Measurements from ENCODE around the gene ARFGAP2.
A peak's percentile ranks its signal among the peaks of the same experiment; 100 is the strongest.

Gene ARFGAP2

DNA sequence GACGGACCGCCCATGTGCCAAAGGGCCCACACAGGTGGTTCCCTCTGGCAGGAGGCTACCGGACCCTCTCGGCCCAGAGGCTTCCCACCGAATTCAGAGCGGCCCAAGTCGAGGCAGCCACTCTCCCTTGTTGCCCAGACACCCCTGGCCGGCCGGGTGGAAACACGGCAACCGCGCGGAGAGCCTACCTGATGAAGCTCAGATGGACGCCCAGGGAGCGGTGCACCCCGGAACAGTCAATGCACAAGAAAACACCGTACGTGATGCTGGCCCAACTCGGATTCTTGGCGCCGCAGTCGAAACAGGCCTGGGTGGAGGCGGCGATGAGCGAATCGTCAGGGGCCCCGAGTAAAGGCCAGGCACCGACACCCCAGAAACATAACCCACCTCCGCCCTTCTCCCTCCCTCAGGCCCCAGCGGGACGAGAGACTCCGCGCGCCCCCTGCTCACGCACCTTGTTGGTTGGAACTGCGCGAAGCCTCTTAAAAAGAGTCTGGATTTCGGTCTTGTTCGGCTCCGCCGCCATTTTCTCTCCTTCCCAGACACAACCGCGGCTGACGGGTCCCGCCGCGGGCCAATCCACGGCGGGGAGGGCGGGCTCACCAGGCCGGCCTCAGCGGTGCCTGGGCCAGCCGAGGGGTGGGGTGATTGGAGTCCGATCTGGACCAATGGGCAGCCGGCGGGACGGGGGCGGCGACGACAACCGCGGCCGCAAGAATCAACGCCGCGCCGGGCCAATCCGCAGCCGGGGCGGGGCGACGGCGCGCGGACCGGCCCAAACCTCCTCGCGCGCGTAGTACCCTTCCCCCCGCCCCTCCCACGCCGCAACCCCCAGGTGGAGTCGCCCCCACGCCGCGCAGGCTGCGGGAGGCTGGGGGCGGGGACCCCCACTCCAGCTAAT is at the start of gene ARFGAP2:
ARFGAP2 (minus strand) TSS at position 552 of the 901 bp plus-strand sequence; CDS start at position 526, 26 bp downstream.
- ATAC-seq, result peak; percentile 96
- TF ChIP-seq ZC3H10 (CRISPR knock-in tag; IDR thresholded peaks at IDR 0.05) (no peak), ESRRG (CRISPR knock-in tag; IDR thresholded peaks at IDR 0.05) (0 out of 2 replicates have a peak, but pooled peaks have one; percentile 35), ISL1 (CRISPR knock-in tag; IDR thresholded peaks at IDR 0.05) (no peak), GLIS3 (CRISPR knock-in tag; IDR thresholded peaks at IDR 0.05) (0 out of 2 replicates have a peak, but pooled peaks have one; percentile 12), RARB (CRISPR knock-in tag; IDR thresholded peaks at IDR 0.05) (0 out of 2 replicates have a peak, but pooled peaks have one; percentile 27)
- TF ChIP-seq, protein P1, sequence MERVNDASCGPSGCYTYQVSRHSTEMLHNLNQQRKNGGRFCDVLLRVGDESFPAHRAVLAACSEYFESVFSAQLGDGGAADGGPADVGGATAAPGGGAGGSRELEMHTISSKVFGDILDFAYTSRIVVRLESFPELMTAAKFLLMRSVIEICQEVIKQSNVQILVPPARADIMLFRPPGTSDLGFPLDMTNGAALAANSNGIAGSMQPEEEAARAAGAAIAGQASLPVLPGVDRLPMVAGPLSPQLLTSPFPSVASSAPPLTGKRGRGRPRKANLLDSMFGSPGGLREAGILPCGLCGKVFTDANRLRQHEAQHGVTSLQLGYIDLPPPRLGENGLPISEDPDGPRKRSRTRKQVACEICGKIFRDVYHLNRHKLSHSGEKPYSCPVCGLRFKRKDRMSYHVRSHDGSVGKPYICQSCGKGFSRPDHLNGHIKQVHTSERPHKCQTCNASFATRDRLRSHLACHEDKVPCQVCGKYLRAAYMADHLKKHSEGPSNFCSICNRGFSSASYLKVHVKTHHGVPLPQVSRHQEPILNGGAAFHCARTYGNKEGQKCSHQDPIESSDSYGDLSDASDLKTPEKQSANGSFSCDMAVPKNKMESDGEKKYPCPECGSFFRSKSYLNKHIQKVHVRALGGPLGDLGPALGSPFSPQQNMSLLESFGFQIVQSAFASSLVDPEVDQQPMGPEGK (CRISPR knock-in tag; IDR thresholded peaks at IDR 0.05; ENCODE audit: borderline replicate concordance), result 0 out of 2 replicates have a peak, but pooled peaks have one; percentile 8
- TF ChIP-seq, protein P2, sequence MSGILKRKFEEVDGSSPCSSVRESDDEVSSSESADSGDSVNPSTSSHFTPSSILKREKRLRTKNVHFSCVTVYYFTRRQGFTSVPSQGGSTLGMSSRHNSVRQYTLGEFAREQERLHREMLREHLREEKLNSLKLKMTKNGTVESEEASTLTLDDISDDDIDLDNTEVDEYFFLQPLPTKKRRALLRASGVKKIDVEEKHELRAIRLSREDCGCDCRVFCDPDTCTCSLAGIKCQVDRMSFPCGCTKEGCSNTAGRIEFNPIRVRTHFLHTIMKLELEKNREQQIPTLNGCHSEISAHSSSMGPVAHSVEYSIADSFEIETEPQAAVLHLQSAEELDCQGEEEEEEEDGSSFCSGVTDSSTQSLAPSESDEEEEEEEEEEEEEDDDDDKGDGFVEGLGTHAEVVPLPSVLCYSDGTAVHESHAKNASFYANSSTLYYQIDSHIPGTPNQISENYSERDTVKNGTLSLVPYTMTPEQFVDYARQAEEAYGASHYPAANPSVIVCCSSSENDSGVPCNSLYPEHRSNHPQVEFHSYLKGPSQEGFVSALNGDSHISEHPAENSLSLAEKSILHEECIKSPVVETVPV (CRISPR knock-in tag; IDR thresholded peaks at IDR 0.05), result 0 out of 2 replicates have a peak, but pooled peaks have one; percentile 27

DNA sequence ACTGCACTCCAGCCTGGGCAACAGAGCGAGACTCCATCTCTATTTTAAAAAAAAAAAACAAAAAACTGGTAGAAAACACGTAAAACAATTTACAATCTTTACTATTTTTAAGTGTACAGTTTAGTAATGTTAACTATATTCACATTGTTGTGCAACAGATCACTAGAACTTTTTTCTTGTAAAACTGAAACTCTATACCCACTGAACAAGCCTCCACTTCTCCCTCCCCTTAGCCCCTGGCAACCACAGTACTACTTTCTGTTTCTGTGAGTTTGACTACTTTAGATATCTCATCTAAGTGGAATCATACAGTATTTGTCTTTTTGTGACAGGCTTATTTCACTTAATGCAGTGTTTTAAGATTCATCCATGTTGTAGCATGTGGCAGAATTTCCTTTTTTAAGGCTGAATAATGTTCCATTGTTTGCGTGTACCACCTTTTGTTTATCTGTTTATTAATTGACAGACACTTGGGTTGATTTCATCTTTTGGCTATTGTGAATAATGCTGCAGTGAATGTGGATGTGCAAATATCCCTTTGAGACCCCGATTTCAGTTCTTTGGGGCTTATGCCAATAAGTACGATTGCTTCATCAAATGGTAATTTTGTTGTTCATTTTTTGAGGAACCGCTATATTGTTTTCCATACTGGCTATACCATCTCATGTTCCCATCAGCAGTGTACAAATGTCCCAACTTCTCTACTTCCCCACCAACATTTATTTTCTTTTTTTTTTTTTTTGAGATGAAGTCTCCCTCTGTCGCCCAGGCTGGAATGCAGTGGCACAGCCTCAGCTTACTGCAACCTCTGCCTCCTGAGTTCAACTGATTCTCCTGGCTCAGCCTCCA is 49.1 kb upstream of the ARFGAP2 start:
- TF ChIP-seq RARB (CRISPR knock-in tag; IDR thresholded peaks at IDR 0.05) (no peak), SNAI2 (CRISPR knock-in tag; IDR thresholded peaks at IDR 0.05) (no peak), OSR1 (CRISPR knock-in tag; IDR thresholded peaks at IDR 0.05) (no peak), CSDC2 (CRISPR knock-in tag; IDR thresholded peaks at IDR 0.05) (no peak)
- ATAC-seq, result no peak

DNA sequence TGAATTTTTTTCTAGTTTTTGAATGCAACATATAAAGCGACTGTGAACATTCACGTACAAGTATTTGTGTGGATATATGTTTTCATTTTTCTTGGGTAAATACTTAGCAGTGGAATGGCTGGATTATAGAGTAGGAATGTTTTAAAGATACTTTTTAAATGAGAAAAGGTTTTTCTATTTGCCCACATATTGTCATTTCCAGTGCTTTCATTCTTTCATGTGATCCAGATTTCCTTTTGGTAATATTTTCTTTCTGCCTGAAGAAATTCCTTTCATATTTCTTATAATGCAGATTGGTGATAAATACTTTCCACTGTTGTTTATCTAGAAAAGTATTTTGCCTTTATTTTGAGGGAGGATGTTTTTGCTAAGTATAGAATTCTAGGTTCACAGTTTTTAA is 46.0 kb upstream of the ARFGAP2 start:
- TF ChIP-seq TOX (CRISPR knock-in tag; IDR thresholded peaks at IDR 0.05; ENCODE audit: borderline replicate concordance) (no peak), ZFP3 (CRISPR knock-in tag; IDR thresholded peaks at IDR 0.05) (no peak), SNAI2 (CRISPR knock-in tag; IDR thresholded peaks at IDR 0.05) (no peak), RARB (CRISPR knock-in tag; IDR thresholded peaks at IDR 0.05) (no peak), GLIS3 (CRISPR knock-in tag; IDR thresholded peaks at IDR 0.05) (no peak), PPARA (CRISPR knock-in tag; IDR thresholded peaks at IDR 0.05; ENCODE audit: borderline replicate concordance) (no peak)
- TF ChIP-seq, protein P3, sequence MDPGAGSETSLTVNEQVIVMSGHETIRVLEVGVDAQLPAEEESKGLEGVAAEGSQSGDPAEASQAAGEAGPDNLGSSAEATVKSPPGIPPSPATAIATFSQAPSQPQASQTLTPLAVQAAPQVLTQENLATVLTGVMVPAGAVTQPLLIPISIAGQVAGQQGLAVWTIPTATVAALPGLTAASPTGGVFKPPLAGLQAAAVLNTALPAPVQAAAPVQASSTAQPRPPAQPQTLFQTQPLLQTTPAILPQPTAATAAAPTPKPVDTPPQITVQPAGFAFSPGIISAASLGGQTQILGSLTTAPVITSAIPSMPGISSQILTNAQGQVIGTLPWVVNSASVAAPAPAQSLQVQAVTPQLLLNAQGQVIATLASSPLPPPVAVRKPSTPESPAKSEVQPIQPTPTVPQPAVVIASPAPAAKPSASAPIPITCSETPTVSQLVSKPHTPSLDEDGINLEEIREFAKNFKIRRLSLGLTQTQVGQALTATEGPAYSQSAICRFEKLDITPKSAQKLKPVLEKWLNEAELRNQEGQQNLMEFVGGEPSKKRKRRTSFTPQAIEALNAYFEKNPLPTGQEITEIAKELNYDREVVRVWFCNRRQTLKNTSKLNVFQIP (CRISPR knock-in tag; IDR thresholded peaks at IDR 0.05; ENCODE audit: borderline replicate concordance, low read depth), result no peak
- TF ChIP-seq, protein P1 (CRISPR knock-in tag; IDR thresholded peaks at IDR 0.05; ENCODE audit: borderline replicate concordance), result no peak
- no peak for ATAC-seq

DNA sequence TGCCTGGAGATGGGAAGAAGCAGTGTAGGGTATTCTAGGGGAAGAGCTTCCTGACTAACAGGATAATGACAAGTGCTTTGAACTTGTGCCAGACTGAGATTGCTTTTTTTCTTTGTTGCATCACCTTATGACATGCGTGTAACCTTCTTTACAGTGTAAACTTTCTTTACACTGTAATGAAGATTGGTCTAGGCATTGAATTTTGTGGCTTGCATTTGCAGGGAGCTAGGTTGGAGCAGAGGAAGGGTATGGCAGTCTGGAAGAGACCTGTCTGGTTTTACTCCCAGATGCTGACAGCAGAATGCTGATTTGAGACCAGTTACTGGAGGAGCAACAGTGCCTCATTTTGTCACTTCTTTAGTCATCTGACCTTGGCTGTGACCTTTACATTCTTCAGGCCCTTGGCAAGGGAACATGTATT is 43.7 kb upstream of the ARFGAP2 start:
- TF ChIP-seq RARB (CRISPR knock-in tag; IDR thresholded peaks at IDR 0.05) (no peak), ISL1 (CRISPR knock-in tag; IDR thresholded peaks at IDR 0.05) (peak; percentile 28; the same call in 1 of the 2 replicates), ZC3H10 (CRISPR knock-in tag; IDR thresholded peaks at IDR 0.05) (no peak), TOX (CRISPR knock-in tag; IDR thresholded peaks at IDR 0.05; ENCODE audit: borderline replicate concordance) (no peak)
- peak; percentile 54 for ATAC-seq

Data from SK-N-SH treated with all-trans-retinoic acid at 6 μM for 48 hours (cell line).